Effector memory CD4-positive, alpha-beta T cell (primary cell): ENCODE results near the gene GRAMD2B.

Source experiments
- DNase-seq, 3 donors: peaks; one replicate each; pipeline ENCODE4 v3.0.0-alpha.2; 2020
- H3K27ac ChIP-seq: 2 replicates; pipeline ENCODE4 v1.7.0; 2013; ENCODE audit warnings: mild to moderate bottlenecking, low read length, moderate library complexity; ENCODE audit not compliant: insufficient read depth, poor library complexity, severe bottlenecking
- H3K27me3 ChIP-seq: replicated peaks from 2 replicates; pipeline ENCODE4 v1.7.0; 2013; ENCODE audit warnings: mild to moderate bottlenecking, low read length; ENCODE audit not compliant: insufficient read depth, control insufficient read depth, poor library complexity, severe bottlenecking
- H3K36me3 ChIP-seq: 2 replicates; pipeline ENCODE4 v1.7.0; 2013; ENCODE audit warnings: mild to moderate bottlenecking, low read length, moderate library complexity; ENCODE audit not compliant: control insufficient read depth, insufficient read depth
- H3K4me1 ChIP-seq: 2 replicates; pipeline ENCODE4 v1.7.0; 2013; ENCODE audit warnings: low read length, mild to moderate bottlenecking; ENCODE audit not compliant: control insufficient read depth, insufficient read depth, poor library complexity, severe bottlenecking
- H3K4me3 ChIP-seq: 2 replicates; pipeline ENCODE4 v1.7.0; 2013; ENCODE audit warnings: low read length, low read depth, mild to moderate bottlenecking; ENCODE audit not compliant: insufficient read depth, poor library complexity, severe bottlenecking
- H3K9me3 ChIP-seq: 2 replicates; pipeline ENCODE4 v1.7.0; 2013; ENCODE audit warnings: mild to moderate bottlenecking, low read length, moderate library complexity; ENCODE audit not compliant: control insufficient read depth

The GRAMD2B gene

DNA sequence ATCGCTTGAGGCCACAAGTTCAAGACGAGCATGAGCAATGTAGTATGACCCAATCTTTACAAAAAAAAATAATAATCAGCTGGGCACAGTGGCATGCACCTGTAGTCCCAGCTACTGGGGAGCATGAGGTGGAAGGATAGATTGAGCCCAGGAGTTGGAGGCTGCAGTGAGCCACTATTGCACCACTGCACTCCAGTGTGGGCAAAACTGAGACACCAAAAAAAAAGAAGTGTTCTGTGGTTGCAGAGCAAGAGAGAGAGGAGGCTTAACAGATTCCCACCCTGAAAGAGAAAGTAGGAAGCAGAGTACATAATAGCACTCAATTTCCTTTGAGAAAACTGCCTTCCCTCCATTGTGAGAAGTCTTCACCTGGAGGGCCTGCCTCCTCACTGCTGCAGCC, 119.2 kb downstream of the GRAMD2B start:
- Histone ChIP-seq H3K36me3 (no peaks in the 10 kb centered on the region), H3K4me3 (no peak overlapping the region), H3K27ac (no peak overlapping the region), H3K9me3 (no peaks in the 10 kb centered on the region), H3K27me3 (no peaks in the 10 kb centered on the region), H3K4me1 (no peaks in the 10 kb centered on the region)
- no peak for DNase-seq

GRCh38 chr5:126543009-126543408, 119.8 kb downstream of the GRAMD2B start:
- Histone ChIP-seq H3K27ac (no peak overlapping the region), H3K4me3 (no peak overlapping the region), H3K9me3 (no peaks in the 10 kb centered on the region), H3K4me1 (no peaks in the 10 kb centered on the region), H3K27me3 (no peaks in the 10 kb centered on the region), H3K36me3 (no peaks in the 10 kb centered on the region)
- DNase-seq: no peak

- H3K4me3 ChIP-seq: no peak overlapping the region
- H3K27me3 ChIP-seq: no peaks in the 10 kb centered on the region
- no peak overlapping the region for H3K27ac ChIP-seq
- H3K36me3 ChIP-seq: no peaks in the 10 kb centered on the region
- H3K9me3 ChIP-seq: no peaks in the 10 kb centered on the region
- DNase-seq: no peak
- no peaks in the 10 kb centered on the region for H3K4me1 ChIP-seq
Measured at GRCh38 chr5:126543660-126544059, 120.5 kb downstream of the GRAMD2B start.
